GM03348 (cell line): ENCODE results near the gene SFTPB.
"Not testable (repeated sequence)": the region's sequence is repeated elsewhere in the genome, so short reads cannot be mapped to it uniquely, and the experiment has no call there.

ENCODE experiments used
- DNase-seq: peaks from one replicate; pipeline ENCODE4 v3.0.0; 2012; ENCODE audit warnings: low spot score

The SFTPB gene

GRCh38 chr2:85675866-85676548 lies 8.0 kb upstream of the SFTPB start:
- DNase-seq = no peak

GRCh38 chr2:85675427-85675826 lies 7.4 kb upstream of the SFTPB start:
- DNase-seq = no peak

GRCh38 chr2:85674417-85674816 lies 6.4 kb upstream of the SFTPB start:
- DNase-seq = peak; percentile 4

GRCh38 chr2:85673716-85674375 lies 5.8 kb upstream of the SFTPB start:
- peak; percentile 22 for DNase-seq

- DNase-seq = no peak
Observed at GRCh38 chr2:85672456-85672855, 4.5 kb upstream of the SFTPB start.

- not testable (repeated sequence) for DNase-seq
Observed at GRCh38 chr2:85670416-85670815, 2.4 kb upstream of the SFTPB start.

GRCh38 chr2:85669549-85669948 lies 1.6 kb upstream of the SFTPB start:
- DNase-seq = no peak

GRCh38 chr2:85668857-85669142 lies 801 bp upstream of the SFTPB start:
- no peak for DNase-seq

- DNase-seq = no peak
Observed at GRCh38 chr2:85667561-85668008, 414 bp downstream of the SFTPB start.

GRCh38 chr2:85666435-85667316 lies 1.3 kb downstream of the SFTPB start:
- peak; percentile 3 for DNase-seq

GRCh38 chr2:85666016-85666415 lies 2.0 kb downstream of the SFTPB start:
- no peak for DNase-seq

GRCh38 chr2:85665264-85665937 lies 2.6 kb downstream of the SFTPB start:
- no peak for DNase-seq

GRCh38 chr2:85663594-85664565 lies 4.1 kb downstream of the SFTPB start:
- DNase-seq = peak; percentile 4

- peak; percentile 89 for DNase-seq
Observed at GRCh38 chr2:85662899-85663593, 5.0 kb downstream of the SFTPB start.

- DNase-seq = no peak
Observed at GRCh38 chr2:85661139-85661858, 6.7 kb downstream of the SFTPB start.

- DNase-seq = no peak
Observed at GRCh38 chr2:85660725-85661124, 7.3 kb downstream of the SFTPB start.

GRCh38 chr2:85660301-85660700 lies 7.7 kb downstream of the SFTPB start:
- not testable (repeated sequence) for DNase-seq

GRCh38 chr2:85659324-85659981 lies 8.5 kb downstream of the SFTPB start:
- no peak for DNase-seq

GRCh38 chr2:85657399-85657798 lies 10.6 kb downstream of the SFTPB start:
- not testable (repeated sequence) for DNase-seq
